Stomach (tissue), 9 donors: ENCODE data around the gene MAML1. TPM values are rescaled to one million over a fixed set of nuclear protein-coding genes. Genes with fewer than 3 reads are reported as not detected.

ENCODE experiments used
- DNase-seq, 2 donors: peaks; one replicate each; pipeline versions ENCODE4 v3.0.0 to v3.0.0-alpha.2; 2013 to 2019
- H3K27ac ChIP-seq, 5 donors: fragments of 200-600 bp in 4 of 5; sonication (generic) in 4 of 5; one replicate each; pipeline ENCODE4 v1.5.1; 2013 to 2019; ENCODE audit warnings: mild to moderate bottlenecking in 1 of 5, moderate library complexity in 1 of 5
- H3K27me3 ChIP-seq, 3 donors: fragments of 200-600 bp; sonication (generic); one replicate each; pipeline ENCODE4 v1.5.1; 2017 to 2019; ENCODE audit warnings: mixed run types in 1 of 3
- H3K36me3 ChIP-seq, 4 donors: fragments of 200-600 bp; sonication (generic); 1 replicate in 3 of 4; 2 replicates in 1 of 4; pipeline ENCODE4 v1.5.1; 2016 to 2019
- H3K4me1 ChIP-seq, 4 donors: fragments of 200-600 bp; sonication (generic); one replicate each; pipeline ENCODE4 v1.5.1; 2016 to 2019
- H3K4me3 ChIP-seq, 4 donors: fragments of 200-600 bp; sonication (generic) in 3 of 4; one replicate each; pipeline ENCODE4 v1.5.1; 2016 to 2019; ENCODE audit warnings: mild to moderate bottlenecking in 1 of 4
- H3K9me3 ChIP-seq, 4 donors: fragments of 200-600 bp; sonication (generic); one replicate each; pipeline ENCODE4 v1.5.1; 2016 to 2019
- CTCF ChIP-seq, 7 experiments: fragments of 450-650 bp in 4 of 7; fragments of 200-600 bp in 3 of 7; sonication (generic) in 3 of 7; IDR thresholded peaks; one replicate each; pipeline ENCODE4 v1.5.1; 2016 to 2019; ENCODE audit warnings: antibody characterized with exemption in 7 of 7, control low read depth in 2 of 7, mild to moderate bottlenecking in 1 of 7
- EP300 ChIP-seq: sonication (generic); formaldehyde crosslinking; IDR thresholded peaks from one replicate; pipeline ENCODE4 v1.6.1; 2017; ENCODE audit warnings: antibody characterized with exemption
- POLR2A ChIP-seq, 4 donors: fragments of 450-650 bp; IDR thresholded peaks; one replicate each; pipeline ENCODE4 v1.6.1; 2016; ENCODE audit warnings: antibody characterized with exemption in 4 of 4, control low read depth in 2 of 4, mild to moderate bottlenecking in 1 of 4, moderate library complexity in 1 of 4
- POLR2AphosphoS5 ChIP-seq, 3 donors: sonication (generic); formaldehyde crosslinking; IDR thresholded peaks; one replicate each; pipeline ENCODE4 v1.6.1; 2016; ENCODE audit warnings: antibody characterized with exemption in 3 of 3
- WGBS, 5 donors: extraction: QIAGEN DNeasy Blood & Tissue Kit in 3 of 5; methylation state at CpG; one replicate each; pipeline versions ENCODE4 v1.1.5 to v1.1.7; 2013 to 2018; 5-methylcytosine and 5-hydroxymethylcytosine counted together
- intact Hi-C: fragments of 100-400 bp; cut with DNase I; formaldehyde crosslinking; loops from one replicate; pipeline ENCODE4 v1.15.1; 2023; ENCODE audit warnings: low total_unique reads
- polyA plus RNA-seq, 3 donors: library from polyadenylated mRNA; stranded (reverse); fragments of 200-250 nt; gene quantifications; one replicate each; pipeline ENCODE4 v1.2.3, GENCODE V29; 2013
- total RNA-seq, 5 donors: library from RNA; depleted of rRNA; stranded (reverse); fragments of >200 nt; gene quantifications; one replicate each; pipeline versions ENCODE4 v1.1.0 to v1.2.3, GENCODE V29; 2014 to 2016
- donor health status: healthy with polysubstance abuse.
- donor health status: Bipolar disorder and iron deficiency.
- donor health status: healthy.

Gene MAML1
- total and polyA plus RNA-seq, 8 donors = 5.8 to 26.8 (median 12.2) TPM

- 42 to 59% (median 55%) methylated on average over 24 of the region's 24 CpGs for WGBS, 5 donors
- peak overlapping the region; percentile 65 to 99 (median 92) for H3K27ac ChIP-seq
- intact Hi-C loops = no loop called here
- peak overlapping the region; percentile 76 to 97 (median 90) for H3K4me3 ChIP-seq
- no peaks in the 10 kb centered on the region for H3K27me3 ChIP-seq
- no peaks in the 10 kb centered on the region for H3K9me3 ChIP-seq
- H3K4me1 ChIP-seq = peaks cover 32 to 46% (median 40%) of the 10 kb centered on the region in 4 donors
- no peak for DNase-seq
- TF ChIP-seq POLR2A (IDR thresholded peaks at IDR 0.05) = no peak
- no peak for TF ChIP-seq CTCF (IDR thresholded peaks at IDR 0.05)
- no peak for TF ChIP-seq POLR2AphosphoS5 (IDR thresholded peaks at IDR 0.05)
- no peak for TF ChIP-seq EP300
- H3K36me3 ChIP-seq = peaks cover 26 to 40% (median 39%) of the 10 kb centered on the region in 4 donors
Measured at GRCh38 chr5:179731791-179732411, 721 bp upstream of the MAML1 start.

- Histone ChIP-seq H3K9me3 (no peaks in the 10 kb centered on the region), H3K27ac (peak overlapping the region; percentile 91 to 99 (median 99)), H3K27me3 (no peaks in the 10 kb centered on the region), H3K4me1 (peaks cover 33 to 59% (median 51%) of the 10 kb centered on the region in 4 donors), H3K4me3 (peak overlapping the region; percentile 76 to 97 (median 90)), H3K36me3 (peaks cover 15 to 34% (median 27%) of the 10 kb centered on the region in 4 donors)
- intact Hi-C loops = no loop called here
- WGBS, 5 donors = 0 to 1% (median 0%) methylated on average over 28 to 101 of the region's 101 CpGs
- peak; percentile 40 to 66 for DNase-seq
- TF ChIP-seq POLR2A (IDR thresholded peaks at IDR 0.05) (no peak), EP300 (no peak), CTCF (IDR thresholded peaks at IDR 0.05) (no peak), POLR2AphosphoS5 (IDR thresholded peaks at IDR 0.05) (no peak)
Measured at GRCh38 chr5:179732918-179733771, 523 bp downstream of the MAML1 start.

- H3K4me3 ChIP-seq = peak overlapping the region; percentile 76 to 97 (median 90)
- intact Hi-C loops = no loop called here
- no peaks in the 10 kb centered on the region for H3K27me3 ChIP-seq
- no peak for DNase-seq
- WGBS, 5 donors = 0% methylated on average over 2 of the region's 2 CpGs
- H3K36me3 ChIP-seq = peaks cover 10 to 28% (median 22%) of the 10 kb centered on the region in 4 donors
- TF ChIP-seq CTCF (IDR thresholded peaks at IDR 0.05) (no peak), POLR2AphosphoS5 (IDR thresholded peaks at IDR 0.05) (no peak), POLR2A (IDR thresholded peaks at IDR 0.05) (no peak), EP300 (no peak)
- H3K27ac ChIP-seq = peak overlapping the region; percentile 91 to 99 (median 99)
- H3K4me1 ChIP-seq = peaks cover 33 to 65% (median 54%) of the 10 kb centered on the region in 4 donors
- H3K9me3 ChIP-seq = no peaks in the 10 kb centered on the region
Measured at GRCh38 chr5:179733772-179734126, 1.1 kb downstream of the MAML1 start.

- Histone ChIP-seq H3K27me3 (no peaks in the 10 kb centered on the region), H3K4me3 (peak overlapping the region in 3 of 4 donors; percentile 11 to 87 (median 76)), H3K27ac (peak overlapping the region in 3 of 5 donors; percentile 92 to 99 (median 99)), H3K36me3 (peaks cover 4 to 19% (median 14%) of the 10 kb centered on the region in 4 donors), H3K4me1 (peaks cover 33 to 71% (median 59%) of the 10 kb centered on the region in 4 donors), H3K9me3 (no peaks in the 10 kb centered on the region)
- TF ChIP-seq CTCF (IDR thresholded peaks at IDR 0.05) (no peak), POLR2AphosphoS5 (IDR thresholded peaks at IDR 0.05) (no peak), EP300 (no peak), POLR2A (IDR thresholded peaks at IDR 0.05) (no peak)
- WGBS, 5 donors = 69 to 77% (median 71%) methylated on average over 12 of the region's 12 CpGs
- intact Hi-C loops = no loop called here
- no peak for DNase-seq
Measured at GRCh38 chr5:179734536-179735164, 2.0 kb downstream of the MAML1 start.
